ENCODE data around the gene KL. TPM values are rescaled to one million over a fixed set of nuclear protein-coding genes. Genes with fewer than 3 reads are reported as not detected.

KL gene
- total RNA-seq, 1 experiment from 2014 or later, result not detected

DNA sequence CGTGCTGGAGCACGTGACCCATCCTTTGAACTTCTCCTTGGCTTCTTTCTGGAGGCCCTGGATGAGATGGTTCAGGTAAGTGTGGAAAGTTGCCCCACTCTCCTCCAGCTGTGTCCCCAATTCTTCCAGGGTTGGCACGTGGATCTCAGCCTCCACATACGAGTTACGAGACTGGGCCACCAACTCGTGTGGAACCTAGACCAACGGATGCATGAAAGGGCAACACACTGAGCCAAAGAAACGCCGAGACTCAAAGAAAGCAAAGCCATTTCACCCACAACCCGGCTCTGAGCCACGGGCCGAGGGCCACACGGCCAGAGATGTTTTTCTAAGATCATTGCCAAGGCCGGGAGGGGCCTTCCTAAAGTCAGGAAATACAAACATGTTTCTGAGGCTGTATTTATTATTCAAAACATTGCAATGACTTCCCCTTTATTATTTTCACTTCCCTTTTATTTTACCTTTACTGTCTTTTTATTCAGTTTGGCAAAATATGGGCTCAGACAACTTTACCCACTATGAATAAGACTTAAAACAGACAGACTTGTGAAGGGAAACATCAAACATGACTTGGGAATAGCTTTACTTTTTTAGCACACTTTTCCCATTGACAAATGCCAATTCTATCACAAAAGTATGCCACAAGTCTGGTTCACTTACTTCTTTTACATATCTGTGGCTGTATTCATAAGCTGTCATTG lies 94.6 kb downstream of the KL start:
- DNase-seq (ENCODE audit: low spot score), result no peak

- DNase-seq (ENCODE audit: low spot score), result no peak
These were observed 95.3 kb downstream of the KL start for GRCh38 chr13:33111414-33112110.

DNA sequence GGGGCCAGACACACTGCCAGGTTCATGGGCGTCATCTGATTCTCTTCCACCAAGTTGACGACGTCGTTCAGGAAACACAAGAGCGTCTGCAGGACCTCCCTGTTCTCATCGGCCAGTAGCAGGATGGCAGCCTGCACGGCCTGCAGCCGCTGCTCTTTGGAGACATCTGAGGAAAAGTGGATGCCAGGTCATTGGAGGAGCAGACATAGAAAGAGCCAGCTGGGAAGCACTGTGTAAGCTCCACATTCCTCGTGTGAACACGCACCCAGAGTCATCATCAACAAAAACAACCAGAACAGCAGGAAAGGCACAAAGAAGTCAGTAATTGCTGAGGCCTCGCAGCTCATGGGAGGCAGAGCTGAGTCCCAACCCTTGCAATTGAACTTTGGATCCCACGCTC lies 96.5 kb downstream of the KL start:
- no peak for DNase-seq (ENCODE audit: low spot score)

DNA sequence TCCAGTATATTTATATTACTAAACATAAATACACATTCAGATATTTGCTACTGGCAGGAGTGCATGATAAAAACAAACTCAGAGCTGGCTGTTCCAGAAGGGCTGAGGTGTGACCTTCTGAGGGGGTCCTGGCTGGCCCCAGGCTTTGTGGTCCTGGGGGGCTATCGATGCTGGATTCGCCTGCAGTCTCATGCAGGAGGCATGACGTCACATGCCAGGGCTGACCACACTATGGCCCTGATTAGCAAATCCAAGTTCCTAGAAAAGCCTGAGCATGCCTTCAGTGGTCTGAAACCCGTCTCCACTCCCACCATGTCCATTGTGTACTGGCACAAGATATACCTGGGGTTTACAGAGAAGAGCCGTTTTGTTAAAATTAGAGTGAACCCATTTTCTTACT lies 97.9 kb downstream of the KL start:
- no peak for DNase-seq (ENCODE audit: low spot score)

DNA sequence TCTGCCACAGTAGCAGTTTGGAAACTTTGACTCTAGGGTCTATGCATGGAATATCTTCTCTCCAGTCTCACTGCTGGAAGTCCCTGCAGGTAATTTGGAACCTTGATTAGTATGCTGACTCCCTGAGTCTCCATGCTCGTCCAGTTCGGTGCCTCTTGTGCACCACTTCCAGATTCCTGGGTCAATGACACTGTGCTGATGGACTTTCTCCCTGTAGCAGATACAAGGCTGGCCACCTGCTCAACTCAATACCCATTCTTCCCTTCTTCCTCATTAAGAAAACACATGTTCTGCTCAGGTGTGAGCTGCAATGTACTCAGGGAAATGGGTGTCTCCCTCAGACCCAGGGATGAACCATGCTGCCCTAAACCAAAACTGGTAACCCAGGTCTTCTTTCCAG lies 99.1 kb downstream of the KL start:
- DNase-seq (ENCODE audit: low spot score), result no peak
